ENCODE data around the gene FAM98B. TPM values are rescaled to one million over a fixed set of nuclear protein-coding genes. Genes with fewer than 3 reads are reported as not detected.

Gene FAM98B
- 10.5 and 14.1 TPM in 2 replicates for total RNA-seq
- polyA plus RNA-seq, result 2.6 and 4.4 TPM in 2 replicates

DNA sequence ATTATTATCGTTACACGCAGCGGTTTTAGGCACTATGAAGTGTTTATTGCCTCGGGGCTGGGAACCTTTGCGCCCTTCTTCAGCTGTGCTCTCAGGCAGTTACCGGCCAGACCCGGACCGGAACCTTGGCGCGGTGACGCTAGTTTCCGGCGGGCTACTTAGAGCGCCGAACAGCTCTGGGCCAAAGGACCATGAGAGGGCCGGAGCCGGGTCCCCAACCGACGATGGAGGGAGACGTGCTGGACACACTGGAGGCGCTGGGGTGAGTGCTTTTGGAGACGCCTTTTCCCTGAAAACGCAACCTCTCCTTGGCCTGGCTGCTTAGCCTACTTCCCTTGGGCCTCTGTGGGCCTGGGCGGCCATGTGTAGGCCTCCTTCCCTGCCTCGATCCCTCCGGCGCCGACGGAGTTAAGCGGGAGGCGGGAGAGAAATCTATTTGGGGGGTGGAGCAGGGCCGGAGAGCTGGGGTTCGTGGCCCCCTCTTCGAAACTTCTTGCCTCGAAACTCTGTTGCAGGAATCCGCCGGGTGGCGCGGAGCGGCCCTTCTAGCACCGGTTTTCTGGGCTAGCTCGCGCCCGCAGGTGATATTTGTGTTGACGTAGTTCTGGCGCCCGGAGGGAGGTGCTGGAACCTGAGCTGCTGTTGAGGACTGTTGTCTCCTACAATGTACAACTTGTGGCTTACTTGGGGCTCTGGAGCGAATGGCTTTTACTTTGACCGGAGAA lies at the start of gene FAM98B:
Gene FAM98B (plus strand): TSS at position 157 of the 725 bp plus-strand sequence. CDS start 35 bp downstream, at position 192.
- Histone ChIP-seq H4K20me1 (ENCODE audit: insufficient read depth, poor library complexity, severe bottlenecking) (no peaks in the 10 kb centered on the region), H3K27ac (peak within 1 kb of the TSS; percentile 98), H2AFZ (peak within 1 kb of the TSS; percentile 84), H3K9me2 (replicated peaks; ENCODE audit: insufficient read depth) (no peaks in the 10 kb centered on the region), H3K4me2 (peak within 1 kb of the TSS; percentile 84), H3K36me3 (replicated peaks; ENCODE audit: insufficient read depth, low read depth) (no peaks in the 10 kb centered on the region), H3K4me1 (ENCODE audit: insufficient read depth) (peaks cover 3% of the 10 kb centered on the region), H3K27me3 (no peaks in the 10 kb centered on the region), H3K9me3 (ENCODE audit: low read depth) (no peaks in the 10 kb centered on the region), H3K79me2 (peaks cover 42% of the 10 kb centered on the region), H3K4me3 (peak within 1 kb of the TSS; percentile 83)
- TF ChIP-seq CTCF (IDR thresholded peaks at IDR 0.05; ENCODE audit: poor library complexity), result no peak
- TF ChIP-seq EZH2phosphoT487 (IDR thresholded peaks at IDR 0.05; ENCODE audit: low read depth, severe bottlenecking, unreplicated experiment), result no peak
- no peak for TF ChIP-seq EZH2 (IDR thresholded peaks at IDR 0.05; ENCODE audit: borderline replicate concordance)
- under 1% methylated on average over 48 of the region's 49 CpGs for WGBS (ENCODE audit: low lambda C conversion rate, missing lambda C conversion rate)
- peak; percentile 89 for DNase-seq (ENCODE audit: low spot score)

DNA sequence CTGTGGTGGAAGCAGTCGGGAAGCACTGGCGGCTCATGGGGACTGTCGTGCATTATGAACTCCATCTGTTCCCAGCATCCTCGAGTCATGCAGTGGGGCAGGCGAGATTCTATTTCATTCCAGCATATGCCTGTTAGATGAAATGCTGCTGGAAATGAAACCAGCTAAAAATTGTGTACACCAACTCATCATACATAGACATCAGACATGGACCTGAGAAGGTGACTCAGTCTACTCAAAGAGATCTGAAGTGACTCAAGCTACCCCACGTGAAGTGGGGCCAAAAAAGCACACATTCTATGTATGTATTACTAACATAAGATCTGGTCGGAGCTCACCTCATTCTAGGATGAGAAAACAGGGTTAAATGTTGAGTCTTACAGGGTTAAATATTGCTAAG lies 47.5 kb upstream of the FAM98B start:
- no peak overlapping the region for H2AFZ ChIP-seq
- no peak overlapping the region for H3K4me2 ChIP-seq
- peaks cover 3% of the 10 kb centered on the region for H3K27me3 ChIP-seq

DNA sequence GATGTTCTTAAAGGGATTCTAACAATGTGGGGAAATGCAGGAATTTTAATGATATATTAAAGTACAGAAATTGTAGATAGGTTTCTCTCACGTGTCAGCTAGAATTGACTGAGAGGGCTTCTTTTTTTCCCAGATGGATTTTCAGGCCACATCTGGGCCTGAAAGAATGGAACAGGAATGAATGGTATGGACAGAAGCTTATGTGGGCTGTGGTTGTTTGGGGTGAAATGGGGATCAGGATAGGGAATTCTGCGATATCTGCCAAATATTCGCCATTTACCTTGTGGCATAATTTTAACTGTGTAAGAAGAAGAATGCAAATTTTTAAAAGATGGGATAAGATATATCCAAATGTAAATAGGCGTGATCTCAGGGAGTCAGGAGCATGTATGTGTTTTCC lies 45.4 kb upstream of the FAM98B start:
- no peak for TF ChIP-seq CTCF (IDR thresholded peaks at IDR 0.05; ENCODE audit: poor library complexity)
- TF ChIP-seq EZH2 (IDR thresholded peaks at IDR 0.05; ENCODE audit: borderline replicate concordance), result no peak
- no peak for TF ChIP-seq EZH2phosphoT487 (IDR thresholded peaks at IDR 0.05; ENCODE audit: low read depth, severe bottlenecking, unreplicated experiment)
- Histone ChIP-seq H3K9me3 (ENCODE audit: low read depth) (no peaks in the 10 kb centered on the region), H4K20me1 (ENCODE audit: insufficient read depth, poor library complexity, severe bottlenecking) (no peaks in the 10 kb centered on the region), H3K9me2 (replicated peaks; ENCODE audit: insufficient read depth) (no peaks in the 10 kb centered on the region), H3K27me3 (peaks cover 3% of the 10 kb centered on the region), H3K79me2 (no peaks in the 10 kb centered on the region), H3K27ac (no peak overlapping the region), H3K36me3 (replicated peaks; ENCODE audit: insufficient read depth, low read depth) (no peaks in the 10 kb centered on the region), H2AFZ (no peak overlapping the region), H3K4me3 (no peak overlapping the region), H3K4me1 (ENCODE audit: insufficient read depth) (no peaks in the 10 kb centered on the region), H3K4me2 (no peak overlapping the region)
- WGBS (ENCODE audit: low lambda C conversion rate, missing lambda C conversion rate), result 98% methylated on average over 4 of the region's 4 CpGs
- no peak for DNase-seq (ENCODE audit: low spot score)

More for the DNA sequence above, 47.5 kb upstream of the FAM98B start:
- Histone ChIP-seq H4K20me1 (ENCODE audit: insufficient read depth, poor library complexity, severe bottlenecking) (no peaks in the 10 kb centered on the region), H3K9me3 (ENCODE audit: low read depth) (no peaks in the 10 kb centered on the region), H3K27ac (no peak overlapping the region), H3K4me1 (ENCODE audit: insufficient read depth) (no peaks in the 10 kb centered on the region), H3K36me3 (replicated peaks; ENCODE audit: insufficient read depth, low read depth) (no peaks in the 10 kb centered on the region), H3K4me3 (no peak overlapping the region), H3K79me2 (no peaks in the 10 kb centered on the region), H3K9me2 (replicated peaks; ENCODE audit: insufficient read depth) (no peaks in the 10 kb centered on the region)
- TF ChIP-seq EZH2phosphoT487 (IDR thresholded peaks at IDR 0.05; ENCODE audit: low read depth, severe bottlenecking, unreplicated experiment) (no peak), EZH2 (IDR thresholded peaks at IDR 0.05; ENCODE audit: borderline replicate concordance) (no peak), CTCF (IDR thresholded peaks at IDR 0.05; ENCODE audit: poor library complexity) (no peak)
- WGBS (ENCODE audit: low lambda C conversion rate, missing lambda C conversion rate), result 79% methylated on average over 7 of the region's 7 CpGs
- DNase-seq (ENCODE audit: low spot score), result no peak
